Measurements from ENCODE around the gene UTS2R.
"Not testable (repeated sequence)": the region's sequence is repeated elsewhere in the genome, so short reads cannot be mapped to it uniquely, and the experiment has no call there.

Gene UTS2R

GRCh38 chr17:82355770-82356427 lies 15.7 kb upstream of the UTS2R start:
- no peak for DNase-seq

- no peak for DNase-seq
Measured at GRCh38 chr17:82356845-82357355, 14.7 kb upstream of the UTS2R start.

DNA sequence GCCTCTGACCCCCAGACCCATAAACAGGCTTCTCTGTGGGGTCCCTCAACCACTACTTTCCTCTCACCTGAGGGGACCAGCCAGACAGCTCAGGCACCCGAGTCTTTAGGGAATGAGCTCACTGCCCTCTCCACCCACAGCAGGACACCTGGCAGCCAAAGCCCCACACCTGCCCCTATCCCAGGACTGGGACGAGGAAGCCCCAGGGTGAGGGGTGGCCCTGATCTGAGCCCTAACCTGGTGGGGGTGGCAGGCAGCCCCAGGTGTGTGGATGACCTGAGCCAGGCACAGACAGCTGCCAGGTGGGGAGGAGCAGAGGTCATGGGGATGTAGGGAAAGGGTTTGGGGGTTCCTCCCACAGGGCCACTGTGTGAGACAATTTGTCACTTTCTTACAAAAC lies 14.2 kb upstream of the UTS2R start:
- DNase-seq = no peak

GRCh38 chr17:82358465-82359350 lies 12.9 kb upstream of the UTS2R start, which contains the start of gene TEX19:
TSS of gene TEX19 (plus strand) at chr17:82359247. CDS start at chr17:82362151, 2,904 bp downstream.
- no peak for DNase-seq

GRCh38 chr17:82359451-82360074 lies 12.0 kb upstream of the UTS2R start:
- DNase-seq = not testable (repeated sequence)

- DNase-seq = no peak
Measured at GRCh38 chr17:82361885-82362633, 9.5 kb upstream of the UTS2R start.

- no peak for DNase-seq
Measured at GRCh38 chr17:82365606-82366295, 5.8 kb upstream of the UTS2R start.

DNA sequence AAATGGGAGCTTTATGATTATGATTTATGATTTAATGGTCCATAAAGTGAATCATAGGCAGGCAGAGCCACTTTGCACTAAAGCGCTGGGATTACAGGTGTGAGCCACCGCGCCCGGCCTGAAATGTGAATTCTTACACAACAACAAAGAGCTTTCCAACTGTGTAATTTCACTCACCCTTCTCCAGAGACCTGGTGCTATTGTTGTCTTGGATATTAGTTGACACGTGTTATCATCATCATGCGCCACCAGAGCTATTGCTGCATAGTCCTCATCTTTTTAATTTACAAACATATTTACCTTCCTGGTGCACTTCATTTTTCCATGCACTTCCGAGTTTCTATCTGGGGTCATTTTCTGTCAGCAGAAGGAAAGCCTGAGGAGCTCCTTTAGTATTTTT lies 4.8 kb upstream of the UTS2R start:
- DNase-seq = no peak

- DNase-seq = no peak
Measured at GRCh38 chr17:82367724-82368524, 3.6 kb upstream of the UTS2R start.

DNA sequence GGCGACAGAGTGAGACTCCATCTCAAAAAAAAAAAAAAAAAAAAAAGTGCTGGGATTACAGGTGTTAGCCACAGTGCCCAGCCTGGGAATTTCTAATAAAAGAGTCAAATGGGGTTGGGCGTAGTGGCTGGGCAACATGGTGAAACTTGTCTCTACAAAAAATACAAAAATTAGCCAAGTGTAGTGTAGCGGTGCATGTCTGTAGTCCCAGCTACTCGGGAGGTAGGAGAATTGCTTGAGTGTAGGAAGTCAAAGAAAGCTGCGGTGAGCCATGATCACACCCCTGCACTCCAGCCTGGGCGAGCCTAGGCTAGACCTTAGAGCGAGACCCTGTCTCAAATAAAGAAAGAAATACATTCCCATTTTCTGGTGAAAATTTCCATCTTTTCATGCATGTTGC lies 2.4 kb upstream of the UTS2R start:
- no peak for DNase-seq

- DNase-seq = no peak
Measured at GRCh38 chr17:82370471-82371332, 863 bp upstream of the UTS2R start.

DNA sequence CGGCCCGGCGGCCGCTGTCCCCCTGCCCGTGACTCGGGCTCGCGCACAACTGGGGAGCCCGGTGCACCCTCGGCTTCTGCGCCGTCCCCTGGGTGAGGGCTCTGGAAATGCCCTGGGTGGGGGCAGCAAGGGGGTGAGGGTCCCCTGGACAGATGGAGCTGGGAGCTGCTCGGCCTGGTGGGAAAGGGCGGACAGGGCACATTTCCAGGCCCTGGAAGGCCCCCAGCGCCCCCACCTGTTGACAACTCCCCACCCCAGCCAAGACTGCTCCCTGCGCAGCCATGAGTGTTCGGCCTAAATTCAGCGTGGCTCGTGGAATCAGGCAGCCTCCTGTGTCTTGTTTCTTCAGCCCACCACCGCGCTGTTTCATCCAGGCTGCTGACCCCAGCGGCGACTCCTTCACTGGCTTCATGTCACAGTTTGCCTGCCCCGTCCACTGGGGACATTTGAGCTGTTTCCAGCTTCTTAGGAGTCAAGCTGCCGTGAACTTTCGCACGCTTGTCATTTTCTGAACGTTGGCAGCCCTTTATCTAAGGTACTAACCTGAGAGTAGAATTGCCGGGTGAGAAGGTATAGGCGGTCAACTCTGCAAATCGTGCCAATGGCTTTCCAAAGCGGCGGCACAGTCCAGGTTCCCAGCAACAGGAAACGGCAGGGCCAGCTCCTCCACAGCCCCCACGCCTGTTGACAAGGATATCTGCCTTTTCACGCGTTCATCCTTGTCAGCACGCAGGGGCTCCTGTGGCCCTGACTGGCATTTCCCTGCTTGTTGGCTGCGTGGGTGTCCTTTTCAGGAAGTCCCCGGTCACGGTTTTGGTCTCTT lies 895 bp downstream of the UTS2R start:
- no peak for DNase-seq

DNA sequence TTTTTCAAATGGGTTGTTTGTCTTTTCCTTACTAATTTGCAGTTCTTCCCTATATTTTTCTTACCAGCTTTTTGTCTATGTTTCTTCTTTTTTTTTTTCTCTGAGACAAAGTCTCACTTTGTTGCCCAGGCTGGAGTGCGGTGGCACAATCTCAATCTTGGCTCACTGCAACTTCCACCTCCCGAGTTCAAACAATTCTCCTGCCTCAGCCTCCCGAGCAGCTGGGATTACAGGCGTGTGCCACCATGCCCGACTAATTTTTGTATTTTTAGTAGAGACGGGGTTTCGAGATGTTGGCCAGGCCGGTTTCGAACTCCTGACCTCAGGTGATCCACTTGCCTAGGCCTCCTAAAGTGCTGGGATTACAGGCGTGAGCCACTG lies 1.5 kb downstream of the UTS2R start:
- DNase-seq = not testable (repeated sequence)

- DNase-seq = no peak
Measured at GRCh38 chr17:82373731-82374625, 2.4 kb downstream of the UTS2R start.

DNA sequence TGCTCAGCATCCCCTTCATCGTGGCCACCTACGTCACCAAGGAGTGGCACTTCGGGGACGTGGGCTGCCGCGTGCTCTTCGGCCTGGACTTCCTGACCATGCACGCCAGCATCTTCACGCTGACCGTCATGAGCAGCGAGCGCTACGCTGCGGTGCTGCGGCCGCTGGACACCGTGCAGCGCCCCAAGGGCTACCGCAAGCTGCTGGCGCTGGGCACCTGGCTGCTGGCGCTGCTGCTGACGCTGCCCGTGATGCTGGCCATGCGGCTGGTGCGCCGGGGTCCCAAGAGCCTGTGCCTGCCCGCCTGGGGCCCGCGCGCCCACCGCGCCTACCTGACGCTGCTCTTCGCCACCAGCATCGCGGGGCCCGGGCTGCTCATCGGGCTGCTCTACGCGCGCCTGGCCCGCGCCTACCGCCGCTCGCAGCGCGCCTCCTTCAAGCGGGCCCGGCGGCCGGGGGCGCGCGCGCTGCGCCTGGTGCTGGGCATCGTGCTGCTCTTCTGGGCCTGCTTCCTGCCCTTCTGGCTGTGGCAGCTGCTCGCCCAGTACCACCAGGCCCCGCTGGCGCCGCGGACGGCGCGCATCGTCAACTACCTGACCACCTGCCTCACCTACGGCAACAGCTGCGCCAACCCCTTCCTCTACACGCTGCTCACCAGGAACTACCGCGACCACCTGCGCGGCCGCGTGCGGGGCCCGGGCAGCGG lies 3.2 kb downstream of the UTS2R start:
- DNase-seq = no peak

GRCh38 chr17:82375359-82376041 lies 3.9 kb downstream of the UTS2R start:
- DNase-seq = no peak

Data from activated CD8-positive, alpha-beta memory T cell treated with anti-CD3 and anti-CD28 coated beads for 24 hours (primary cell).